Fibroblast of the aortic adventitia (primary cell): Measurements from ENCODE around the gene PLEKHA8. TPM values are rescaled to one million over a fixed set of nuclear protein-coding genes. Genes with fewer than 3 reads are reported as not detected.
"Not testable (repeated sequence)": the region's sequence is repeated elsewhere in the genome, so short reads cannot be mapped to it uniquely, and the experiment has no call there.

Experiments
- DNase-seq: peaks from one replicate; pipeline ENCODE4 v3.0.0-alpha.2; 2010; ENCODE audit warnings: low read depth
- H3K4me3 ChIP-seq: 2 replicates; pipeline ENCODE4 v1.5.1; 2011; ENCODE audit warnings: low read depth, mild to moderate bottlenecking, control low read depth, low read length, moderate library complexity
- CTCF ChIP-seq: IDR thresholded peaks from 2 replicates; pipeline ENCODE4 v1.5.1; 2011; ENCODE audit warnings: mild to moderate bottlenecking, low read length, control low read depth, inconsistent platforms; ENCODE audit not compliant: insufficient read depth
- total RNA-seq: library from RNA; depleted of rRNA; stranded (reverse); fragments of >200 nt; gene quantifications from 2 replicates; pipeline ENCODE4 v1.2.3, GENCODE V29; 2012; ENCODE audit warnings: low replicate concordance

PLEKHA8 gene
- total RNA-seq, 1 donor: 10.6 TPM

DNA sequence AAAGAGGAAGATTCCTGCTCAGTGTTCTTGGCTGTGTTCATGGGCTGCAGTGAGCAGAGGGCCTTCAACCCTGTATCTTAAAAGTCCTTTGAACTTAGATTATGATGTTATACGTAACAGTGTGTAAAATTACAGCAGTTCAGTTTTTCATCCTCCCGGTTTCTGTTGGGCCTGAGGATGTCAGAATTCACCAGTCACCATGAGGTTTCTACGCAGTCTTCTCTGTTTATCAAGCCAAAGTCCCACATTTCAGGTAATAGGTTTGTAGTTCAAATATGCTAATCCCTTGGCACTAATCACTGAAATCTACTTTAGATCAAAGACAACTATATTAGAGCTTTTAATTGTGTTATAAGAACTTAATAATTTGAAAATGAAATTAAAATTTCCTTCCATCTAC is 24.9 kb downstream of the PLEKHA8 start:
- DNase-seq: no peak
- no peak overlapping the region for H3K4me3 ChIP-seq
- TF ChIP-seq CTCF: no peak

GRCh38 chr7:30057741-30058140 is 29.5 kb downstream of the PLEKHA8 start:
- no peak for DNase-seq
- no peak for TF ChIP-seq CTCF
- no peak overlapping the region for H3K4me3 ChIP-seq

DNA sequence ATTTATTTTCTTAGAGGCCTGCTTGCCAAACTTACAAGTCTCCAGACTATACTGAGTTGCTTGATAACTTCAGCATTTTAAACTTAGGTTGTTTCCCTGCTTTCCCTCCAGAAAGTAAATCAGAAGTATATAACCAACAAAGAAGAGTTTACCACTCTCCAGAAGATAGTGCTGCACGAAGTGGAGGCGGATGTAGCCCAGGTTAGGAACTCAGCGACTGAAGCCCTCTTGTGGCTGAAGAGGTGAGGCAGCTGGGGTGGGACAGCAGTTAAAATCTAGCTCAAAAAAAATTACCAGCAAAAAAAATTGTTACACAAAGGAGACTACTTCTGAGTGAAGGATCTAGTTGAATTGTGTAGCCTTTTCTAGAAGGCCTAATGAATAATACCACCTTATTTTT is 33.6 kb downstream of the PLEKHA8 start:
- peak; percentile 65 for TF ChIP-seq CTCF
- peak; percentile 50 for DNase-seq
- H3K4me3 ChIP-seq: not testable (repeated sequence)

DNA sequence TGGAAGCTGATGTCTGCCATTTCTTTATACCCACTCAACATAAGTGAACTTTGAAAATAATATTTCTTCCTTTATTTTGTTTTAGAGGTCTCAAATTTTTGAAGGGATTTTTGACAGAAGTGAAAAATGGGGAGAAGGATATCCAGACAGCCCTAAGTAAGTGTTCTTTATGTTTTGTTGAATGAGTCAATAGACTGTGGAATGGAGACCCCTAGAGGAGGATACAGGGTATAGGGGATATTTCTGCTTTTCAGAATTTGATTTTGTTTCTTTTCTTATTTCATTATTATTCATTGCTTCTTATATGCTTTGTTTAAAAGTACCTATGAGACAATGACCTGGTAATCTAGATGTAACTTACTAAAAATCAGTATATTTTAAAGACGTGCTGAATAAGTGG is 34.4 kb downstream of the PLEKHA8 start:
- TF ChIP-seq CTCF: peak; percentile 82
- no peak overlapping the region for H3K4me3 ChIP-seq
- DNase-seq: peak; percentile 71

- no peak for DNase-seq
- H3K4me3 ChIP-seq: no peak overlapping the region
- TF ChIP-seq CTCF: no peak
Observed at GRCh38 chr7:30065746-30066145, 37.5 kb downstream of the PLEKHA8 start.

GRCh38 chr7:30066687-30067086 is 38.5 kb downstream of the PLEKHA8 start:
- no peak overlapping the region for H3K4me3 ChIP-seq
- TF ChIP-seq CTCF: no peak

GRCh38 chr7:30068117-30068516 is 39.9 kb downstream of the PLEKHA8 start:
- H3K4me3 ChIP-seq: no peak overlapping the region
- DNase-seq: peak; percentile 90
- TF ChIP-seq CTCF: no peak

More at GRCh38 chr7:30066687-30067086, 38.5 kb downstream of the PLEKHA8 start:
- no peak for DNase-seq
